Loucy (cell line): Measurements from ENCODE around the gene PGBD1.

Experiments
- H2AFZ ChIP-seq: fragments of 200-600 bp; sonication (generic); 2 replicates; pipeline ENCODE4 v1.6.0; 2016; ENCODE audit warnings: antibody characterized with exemption, mild to moderate bottlenecking, low read length, moderate library complexity
- H3F3A ChIP-seq: fragments of 200-600 bp; 2 replicates; pipeline ENCODE4 v1.6.0; 2016; ENCODE audit warnings: antibody characterized with exemption, low read depth, mild to moderate bottlenecking
- H3K27me3 ChIP-seq: fragments of 200-600 bp; sonication (generic); 2 replicates; pipeline ENCODE4 v1.6.1; 2014; ENCODE audit warnings: low read length, mild to moderate bottlenecking; ENCODE audit not compliant: insufficient read depth, poor library complexity, severe bottlenecking
- H3K36me3 ChIP-seq: fragments of 200-600 bp; sonication (generic); 2 replicates; pipeline ENCODE4 v1.6.1; 2016; ENCODE audit warnings: low read length; ENCODE audit not compliant: insufficient read depth
- H3K4me1 ChIP-seq: fragments of 200-600 bp; sonication (generic); 2 replicates; pipeline ENCODE4 v1.5.1; 2014; ENCODE audit warnings: low read length, mild to moderate bottlenecking; ENCODE audit not compliant: insufficient read depth, poor library complexity, severe bottlenecking
- H3K4me2 ChIP-seq: fragments of 200-600 bp; sonication (generic); 2 replicates; pipeline ENCODE4 v1.6.0; 2014; ENCODE audit warnings: antibody characterized with exemption, low read length, low read depth, mild to moderate bottlenecking; ENCODE audit not compliant: poor library complexity, severe bottlenecking
- H3K4me3 ChIP-seq: fragments of 200-600 bp; sonication (generic); 2 replicates; pipeline ENCODE4 v1.5.1; 2014; ENCODE audit warnings: low read length, mild to moderate bottlenecking, mixed read lengths; ENCODE audit not compliant: poor library complexity, severe bottlenecking
- H3K79me2 ChIP-seq: fragments of 200-600 bp; sonication (generic); 2 replicates; pipeline ENCODE4 v1.6.1; 2014; ENCODE audit warnings: low read length; ENCODE audit not compliant: insufficient read depth
- H3K9ac ChIP-seq: fragments of 200-600 bp; sonication (generic); 2 replicates; pipeline ENCODE4 v1.6.0; 2014; ENCODE audit warnings: mild to moderate bottlenecking, low read depth, low read length, moderate library complexity; ENCODE audit not compliant: poor library complexity, severe bottlenecking
- H3K9me2 ChIP-seq: fragments of 200-600 bp; sonication (generic); replicated peaks from 2 replicates; pipeline ENCODE4 v1.6.1; 2016; ENCODE audit warnings: low read depth, low read length, mixed read lengths
- H3K9me3 ChIP-seq: fragments of 200-600 bp; sonication (generic); 2 replicates; pipeline ENCODE4 v1.6.1; 2014; ENCODE audit warnings: mild to moderate bottlenecking, antibody characterized with exemption, low read length, low read depth; ENCODE audit not compliant: insufficient read depth
- H4K20me1 ChIP-seq: fragments of 200-600 bp; sonication (generic); 2 replicates; pipeline ENCODE4 v1.6.0; 2014; ENCODE audit warnings: antibody characterized with exemption, low read length, mild to moderate bottlenecking; ENCODE audit not compliant: insufficient read depth, poor library complexity, severe bottlenecking
- CTCF ChIP-seq: fragments of 200-600 bp; sonication (generic); conservative IDR thresholded peaks from 2 replicates; pipeline ENCODE4 v1.5.1; 2014; ENCODE audit warnings: mild to moderate bottlenecking, antibody characterized with exemption, low read length
- EZH2phosphoT487 ChIP-seq: fragments of 200-600 bp; IDR thresholded peaks from 2 replicates; pipeline ENCODE4 v1.6.1; 2018; ENCODE audit warnings: antibody characterized with exemption, mild to moderate bottlenecking, moderate library complexity, borderline replicate concordance

The PGBD1 gene

GRCh38 chr6:28335040-28335563 is 53.7 kb downstream of the PGBD1 start:
- H3F3A ChIP-seq, result peaks cover 2% of the 10 kb centered on the region; the same call in 1 of the 2 replicates
- no peak for TF ChIP-seq CTCF
- TF ChIP-seq EZH2phosphoT487, result no peak
- peak overlapping the region; percentile 99 for H3K4me2 ChIP-seq
- no peaks in the 10 kb centered on the region for H3K9me2 ChIP-seq
- no peaks in the 10 kb centered on the region for H3K36me3 ChIP-seq
- H3K27me3 ChIP-seq, result no peaks in the 10 kb centered on the region
- H3K9ac ChIP-seq, result peak overlapping the region; percentile 99
- peaks cover 16% of the 10 kb centered on the region for H3K79me2 ChIP-seq
- H3K4me3 ChIP-seq, result peak overlapping the region; percentile 91
- H3K4me1 ChIP-seq, result peaks cover 32% of the 10 kb centered on the region
- H4K20me1 ChIP-seq, result no peaks in the 10 kb centered on the region
- H3K9me3 ChIP-seq, result peaks cover 6% of the 10 kb centered on the region; the same call in 1 of the 2 replicates
- H2AFZ ChIP-seq, result no peak overlapping the region

GRCh38 chr6:28335564-28336283 is 54.4 kb downstream of the PGBD1 start, which contains the start of gene ZSCAN31:
ZSCAN31 (minus strand) TSS chr6:28336148; CDS start chr6:28329683, 6,465 bp downstream.
- peak within 1 kb of the TSS; percentile 99 for H3K4me2 ChIP-seq
- no peaks in the 10 kb centered on the region for H3K9me2 ChIP-seq
- no peaks in the 10 kb centered on the region for H4K20me1 ChIP-seq
- peaks cover 32% of the 10 kb centered on the region for H3K4me1 ChIP-seq
- peak within 1 kb of the TSS; percentile 91 for H3K4me3 ChIP-seq
- H3K79me2 ChIP-seq, result peaks cover 16% of the 10 kb centered on the region
- TF ChIP-seq CTCF (no peak), EZH2phosphoT487 (no peak)
- H3K27me3 ChIP-seq, result no peaks in the 10 kb centered on the region
- peaks cover 2% of the 10 kb centered on the region; the same call in 1 of the 2 replicates for H3F3A ChIP-seq
- peaks cover 11% of the 10 kb centered on the region; the same call in 1 of the 2 replicates for H3K9me3 ChIP-seq
- H2AFZ ChIP-seq, result peak within 1 kb of the TSS; percentile 57
- no peaks in the 10 kb centered on the region for H3K36me3 ChIP-seq
- H3K9ac ChIP-seq, result peak within 1 kb of the TSS; percentile 99

GRCh38 chr6:28336284-28337120 is 55.1 kb downstream of the PGBD1 start:
- Histone ChIP-seq H3K27me3 (no peaks in the 10 kb centered on the region), H3K4me1 (peaks cover 32% of the 10 kb centered on the region), H3K4me3 (peak overlapping the region; percentile 91), H4K20me1 (no peaks in the 10 kb centered on the region), H3K4me2 (peak overlapping the region; percentile 99), H3K9ac (peak overlapping the region; percentile 99), H3K36me3 (no peaks in the 10 kb centered on the region), H3F3A (peaks cover 2% of the 10 kb centered on the region; the same call in 1 of the 2 replicates), H3K79me2 (peaks cover 16% of the 10 kb centered on the region), H3K9me3 (peaks cover 12% of the 10 kb centered on the region; the same call in 1 of the 2 replicates), H2AFZ (no peak overlapping the region), H3K9me2 (no peaks in the 10 kb centered on the region)
- TF ChIP-seq EZH2phosphoT487, result no peak
